ENCODE results near the gene CDK10.
"Not testable (repeated sequence)": the region's sequence is repeated elsewhere in the genome, so short reads cannot be mapped to it uniquely, and the experiment has no call there.

The CDK10 gene

GRCh38 chr16:89667633-89668032, 18.9 kb upstream of the CDK10 start:
- no peak for DNase-seq (ENCODE audit: low read depth in 2 of 2)

- DNase-seq (ENCODE audit: low read depth in 2 of 2), result no peak
These were observed 17.7 kb upstream of the CDK10 start for GRCh38 chr16:89668790-89669158.

DNA sequence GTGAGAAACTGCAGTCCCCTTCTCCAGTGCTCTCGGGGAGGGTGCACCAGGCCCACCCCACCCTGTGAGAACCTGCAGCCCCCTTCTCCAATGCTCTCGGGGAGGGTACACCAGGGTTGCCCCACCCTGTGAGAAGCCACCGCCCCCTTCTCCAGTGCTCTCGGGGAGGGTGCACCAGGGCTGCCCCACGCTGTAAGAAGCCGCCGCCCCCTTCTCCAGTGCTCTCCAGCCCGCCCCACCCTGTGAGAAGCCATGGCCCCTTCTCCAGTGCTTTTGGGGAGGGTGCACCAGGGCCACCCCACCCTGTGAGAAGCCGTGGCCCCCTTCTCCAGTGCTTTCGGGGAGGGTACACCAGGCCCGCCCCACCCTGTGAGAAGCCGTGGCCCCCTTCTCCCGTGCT, 16.7 kb upstream of the CDK10 start:
- no peak for DNase-seq (ENCODE audit: low read depth in 2 of 2)

DNA sequence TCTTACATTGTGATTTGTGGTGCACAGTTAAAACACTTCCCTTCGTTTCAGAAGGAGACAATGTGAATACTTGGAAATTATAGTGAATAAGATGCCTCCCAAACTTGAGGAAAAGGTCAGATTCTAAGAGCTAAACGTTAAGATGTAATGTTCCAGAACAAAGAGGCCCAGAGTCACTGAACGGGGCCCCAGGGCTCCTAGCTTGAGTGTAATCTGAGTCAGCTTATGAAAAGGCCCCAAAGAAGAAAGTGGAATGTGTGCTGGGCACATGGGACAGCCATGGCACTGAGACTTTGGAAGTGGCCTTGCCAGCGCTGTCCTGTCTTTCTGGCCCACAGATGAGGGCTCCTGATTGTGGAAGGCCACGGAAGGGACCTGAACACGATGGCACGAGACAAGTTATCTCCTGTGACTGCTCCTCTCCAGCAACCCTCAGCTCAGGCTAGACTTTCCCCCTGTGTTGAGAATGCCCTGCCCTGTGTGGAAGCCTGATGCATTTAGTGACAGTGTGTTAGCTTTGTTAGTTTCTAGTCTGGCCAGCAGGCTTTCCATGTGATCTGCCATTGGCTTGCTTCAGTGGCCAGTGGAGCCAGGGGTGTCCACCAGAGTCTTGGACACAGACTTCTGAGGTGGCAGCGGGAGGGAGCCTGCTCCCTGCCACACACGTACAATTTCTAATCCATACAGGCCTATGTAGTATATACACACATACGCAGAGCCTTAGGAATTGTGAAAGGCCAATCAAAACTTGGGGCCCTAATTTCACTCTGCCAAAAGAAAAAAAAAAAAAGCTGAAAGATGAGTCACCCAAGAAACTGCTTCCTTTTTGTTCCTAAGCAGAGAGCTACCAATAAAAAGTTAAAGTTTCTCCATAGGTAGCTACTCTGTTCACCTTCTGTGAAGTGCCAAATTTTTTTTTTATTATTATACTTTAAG, 15.7 kb upstream of the CDK10 start:
- no peak for DNase-seq (ENCODE audit: low read depth in 2 of 2)

DNA sequence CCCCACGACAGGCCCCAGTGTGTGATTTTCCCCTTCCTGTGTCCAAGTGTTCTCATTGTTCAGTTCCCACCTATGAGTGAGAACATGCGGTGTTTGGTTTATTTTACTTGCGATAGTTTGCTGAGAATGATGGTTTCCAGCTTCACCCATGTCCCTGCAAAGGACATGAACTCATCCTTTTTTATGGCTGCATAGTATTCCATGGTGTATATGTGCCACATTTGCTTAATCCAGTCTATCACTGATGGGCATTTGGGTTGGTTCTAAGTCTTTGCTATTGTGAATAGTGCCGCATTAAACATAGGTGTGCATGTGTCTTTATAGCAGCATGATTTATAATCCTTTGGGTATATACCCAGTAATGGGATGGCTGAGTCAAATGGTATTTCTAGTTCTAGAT, 14.9 kb upstream of the CDK10 start:
- not testable (repeated sequence) for DNase-seq (ENCODE audit: low read depth in 2 of 2)

DNA sequence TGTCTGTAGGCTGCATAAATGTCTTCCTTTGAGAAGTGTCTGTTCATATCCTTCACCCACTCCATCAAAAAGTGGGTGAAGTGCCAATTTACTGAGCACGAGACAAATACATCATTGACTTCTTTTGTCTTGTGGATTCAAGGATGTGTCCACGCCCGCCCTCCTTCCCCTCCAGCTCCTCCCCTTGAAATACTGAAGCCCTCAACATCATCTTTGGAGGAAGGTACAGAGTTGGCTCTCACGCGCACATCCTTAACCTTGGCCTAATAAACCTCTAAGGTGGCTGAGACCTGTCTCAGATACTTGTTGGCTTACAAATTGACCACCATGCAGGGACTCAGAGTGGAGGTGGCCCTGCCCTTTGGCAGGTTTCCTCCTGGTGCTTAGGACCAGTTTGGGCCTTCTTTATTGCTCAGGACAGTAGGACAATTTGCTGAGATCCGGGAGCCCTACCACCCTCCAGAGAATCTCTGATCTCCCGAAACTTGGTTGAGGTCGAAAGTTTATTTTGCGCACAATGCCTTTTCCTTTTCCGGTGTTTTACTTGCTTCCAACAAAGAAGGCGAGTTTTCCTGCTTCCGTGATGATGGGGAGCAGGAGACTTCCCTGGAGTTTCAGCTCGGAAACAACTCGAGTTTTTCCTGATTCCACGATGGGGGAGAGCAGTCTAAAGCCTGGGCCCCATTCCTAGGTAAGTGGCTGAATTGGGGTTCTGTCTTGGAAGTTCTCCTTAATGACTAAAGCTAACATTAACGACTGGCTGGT, 14.1 kb upstream of the CDK10 start:
- no peak for DNase-seq (ENCODE audit: low read depth in 2 of 2)

DNA sequence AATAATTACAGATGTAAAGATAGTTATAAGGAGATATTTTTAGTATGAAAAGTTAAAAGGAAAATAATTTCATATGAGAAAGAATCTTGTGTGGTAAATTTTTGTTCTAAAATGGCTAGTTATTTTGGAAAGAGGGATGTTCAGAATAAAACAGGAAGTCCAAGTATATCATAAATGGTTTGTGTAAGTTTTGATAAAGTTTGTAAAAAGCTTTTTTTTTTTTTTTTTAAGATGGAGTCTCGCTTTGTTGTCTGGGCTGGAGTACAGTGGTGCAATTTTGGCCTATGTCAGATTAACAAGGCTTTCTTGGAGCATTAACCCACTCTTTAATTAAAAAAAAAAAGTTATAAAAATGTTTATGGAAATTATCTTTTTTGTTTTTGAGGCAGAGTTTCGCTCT, 8.2 kb upstream of the CDK10 start:
- no peak for DNase-seq (ENCODE audit: low read depth in 2 of 2)

DNA sequence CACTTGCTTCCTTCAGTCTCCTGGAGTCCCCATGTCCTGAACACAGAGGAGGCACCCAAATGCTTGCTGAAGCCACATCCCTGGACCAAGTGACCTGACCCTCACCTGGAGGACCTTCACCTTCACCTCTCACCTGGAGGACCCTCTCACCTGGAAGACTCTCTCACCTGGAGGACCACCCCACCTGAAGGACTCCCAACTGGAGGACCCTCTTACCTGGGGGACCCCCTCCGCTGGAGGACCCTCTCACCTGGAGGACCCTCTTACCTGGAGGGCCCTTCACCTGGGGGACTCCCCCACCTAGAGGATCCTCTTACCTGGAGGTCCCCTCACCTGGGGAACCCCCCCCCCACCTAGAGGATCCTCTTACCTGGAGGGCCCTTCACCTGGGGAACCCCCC, 573 bp upstream of the CDK10 start:
- DNase-seq (ENCODE audit: low read depth in 2 of 2), result no peak

GRCh38 chr16:89687092-89687940, 827 bp downstream of the CDK10 start:
- DNase-seq (ENCODE audit: low read depth in 2 of 2), result no peak

GRCh38 chr16:89688395-89688794, 1.9 kb downstream of the CDK10 start:
- no peak for DNase-seq (ENCODE audit: low read depth in 2 of 2)

GRCh38 chr16:89689142-89689541, 2.7 kb downstream of the CDK10 start:
- no peak for DNase-seq (ENCODE audit: low read depth in 2 of 2)

DNA sequence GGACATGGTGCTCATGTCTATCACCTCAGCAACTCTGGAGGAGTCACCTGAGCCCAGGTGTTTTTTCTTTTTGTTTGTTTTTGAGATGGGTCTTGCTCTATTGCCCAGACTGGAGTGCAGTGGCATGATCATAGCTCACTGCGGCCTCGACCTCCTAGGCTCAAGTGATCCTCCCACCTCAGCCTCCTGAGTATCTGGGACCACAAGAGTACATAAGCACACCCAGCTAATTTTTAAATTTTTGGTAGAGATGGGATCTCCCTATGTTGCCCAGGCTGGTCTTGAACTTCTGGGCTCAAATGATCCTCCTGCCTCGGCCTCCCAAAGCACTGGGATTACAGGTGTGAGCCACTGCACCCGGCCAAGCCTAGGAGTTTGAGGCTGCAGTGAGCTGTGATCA, 3.1 kb downstream of the CDK10 start:
- DNase-seq (ENCODE audit: low read depth in 2 of 2), result not testable (repeated sequence)

DNA sequence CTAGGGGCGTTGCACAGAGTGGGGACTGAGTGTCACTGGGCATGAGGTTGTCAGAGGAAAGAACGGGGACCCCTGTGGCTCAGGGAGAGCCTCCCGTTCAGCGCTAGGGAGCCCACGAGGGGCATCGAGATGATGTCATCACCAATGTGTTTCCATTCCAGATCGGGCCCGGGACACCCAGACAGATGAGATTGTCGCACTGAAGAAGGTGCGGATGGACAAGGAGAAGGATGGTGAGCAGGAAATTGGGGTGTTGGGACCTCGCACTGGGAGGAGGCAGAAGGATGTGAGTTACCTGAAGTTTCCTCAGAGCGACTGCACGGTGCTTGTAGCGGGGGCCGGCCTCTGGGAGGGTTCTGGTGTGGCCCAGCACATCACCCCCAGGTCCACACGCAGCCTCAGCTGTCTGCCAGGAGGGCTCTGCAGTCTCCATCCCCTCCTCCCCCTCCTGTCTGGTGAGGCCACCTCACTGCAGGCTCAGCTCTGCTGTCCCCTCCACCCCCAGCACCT, 4.0 kb downstream of the CDK10 start:
- no peak for DNase-seq (ENCODE audit: low read depth in 2 of 2)

GRCh38 chr16:89691231-89691985, 4.9 kb downstream of the CDK10 start:
- no peak for DNase-seq (ENCODE audit: low read depth in 2 of 2)

- DNase-seq (ENCODE audit: low read depth in 2 of 2), result no peak
These were observed 5.6 kb downstream of the CDK10 start for GRCh38 chr16:89691986-89692569.

DNA sequence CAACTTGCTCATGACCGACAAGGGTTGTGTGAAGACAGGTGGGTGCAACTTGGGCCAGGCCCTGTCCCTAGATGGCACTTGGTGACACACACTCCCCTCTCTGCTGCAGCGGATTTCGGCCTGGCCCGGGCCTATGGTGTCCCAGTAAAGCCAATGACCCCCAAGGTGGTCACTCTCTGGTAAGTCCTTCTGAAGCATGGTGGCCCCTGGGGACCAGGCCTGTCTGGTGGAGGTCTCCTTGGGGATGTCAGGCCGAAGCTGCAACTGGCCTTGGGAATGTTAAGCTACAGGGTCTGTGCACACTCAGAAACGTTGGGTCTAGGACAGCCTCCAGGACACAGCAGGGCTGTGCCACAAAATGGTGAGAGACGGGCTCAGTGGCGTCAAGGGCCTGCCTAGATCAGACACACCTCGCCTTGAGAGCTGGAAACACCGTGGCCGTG, 6.8 kb downstream of the CDK10 start:
- DNase-seq (ENCODE audit: low read depth in 2 of 2), result no peak

DNA sequence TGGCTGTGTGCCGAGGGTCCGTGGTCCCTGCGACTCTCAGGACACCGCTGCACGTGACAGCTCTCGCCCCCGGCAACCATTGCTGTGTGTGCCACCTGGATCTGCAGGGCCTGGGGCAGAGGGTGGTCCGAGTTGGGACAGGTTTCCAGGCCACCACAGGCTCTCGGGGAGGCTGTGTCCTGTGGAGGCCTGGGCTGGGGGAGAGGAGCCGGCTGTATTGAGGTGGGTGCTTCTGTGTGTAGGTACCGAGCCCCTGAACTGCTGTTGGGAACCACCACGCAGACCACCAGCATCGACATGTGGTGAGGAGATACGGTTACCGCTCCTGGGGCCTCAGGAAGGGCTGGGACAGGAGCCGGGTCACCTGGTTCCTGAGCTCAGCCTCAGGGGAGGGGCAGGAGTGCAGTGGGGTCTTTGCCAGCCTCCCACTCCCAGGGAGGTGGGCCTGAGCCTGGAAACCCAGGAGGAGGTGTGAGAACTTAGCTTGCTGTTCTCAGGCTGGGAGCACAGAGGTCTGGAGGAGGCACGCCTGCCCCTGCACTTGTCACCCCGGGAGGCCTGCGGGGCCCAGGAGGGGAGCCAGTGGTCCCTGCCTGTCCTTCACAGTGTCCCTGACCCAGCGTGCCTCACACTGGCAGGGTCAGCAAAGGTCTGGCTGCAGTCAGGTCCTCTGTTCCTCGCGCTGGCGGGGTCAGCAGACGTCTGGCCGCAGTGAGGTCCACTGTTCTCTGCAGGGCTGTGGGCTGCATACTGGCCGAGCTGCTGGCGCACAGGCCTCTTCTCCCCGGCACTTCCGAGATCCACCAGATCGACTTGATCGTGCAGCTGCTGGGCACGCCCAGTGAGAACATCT, 7.7 kb downstream of the CDK10 start:
- no peak for DNase-seq (ENCODE audit: low read depth in 2 of 2)

DNA sequence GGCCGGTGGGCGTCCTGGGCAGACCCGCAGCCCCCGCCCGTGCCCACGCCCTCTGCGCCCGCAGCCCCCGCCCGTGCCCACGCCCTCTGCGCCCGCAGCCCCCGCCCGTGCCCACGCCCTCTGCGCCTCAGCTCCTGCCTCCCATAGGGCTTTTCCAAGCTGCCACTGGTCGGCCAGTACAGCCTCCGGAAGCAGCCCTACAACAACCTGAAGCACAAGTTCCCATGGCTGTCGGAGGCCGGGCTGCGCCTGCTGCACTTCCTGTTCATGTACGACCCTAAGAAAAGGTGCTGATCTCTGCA, 8.2 kb downstream of the CDK10 start:
- not testable (repeated sequence) for DNase-seq (ENCODE audit: low read depth in 2 of 2)

DNA sequence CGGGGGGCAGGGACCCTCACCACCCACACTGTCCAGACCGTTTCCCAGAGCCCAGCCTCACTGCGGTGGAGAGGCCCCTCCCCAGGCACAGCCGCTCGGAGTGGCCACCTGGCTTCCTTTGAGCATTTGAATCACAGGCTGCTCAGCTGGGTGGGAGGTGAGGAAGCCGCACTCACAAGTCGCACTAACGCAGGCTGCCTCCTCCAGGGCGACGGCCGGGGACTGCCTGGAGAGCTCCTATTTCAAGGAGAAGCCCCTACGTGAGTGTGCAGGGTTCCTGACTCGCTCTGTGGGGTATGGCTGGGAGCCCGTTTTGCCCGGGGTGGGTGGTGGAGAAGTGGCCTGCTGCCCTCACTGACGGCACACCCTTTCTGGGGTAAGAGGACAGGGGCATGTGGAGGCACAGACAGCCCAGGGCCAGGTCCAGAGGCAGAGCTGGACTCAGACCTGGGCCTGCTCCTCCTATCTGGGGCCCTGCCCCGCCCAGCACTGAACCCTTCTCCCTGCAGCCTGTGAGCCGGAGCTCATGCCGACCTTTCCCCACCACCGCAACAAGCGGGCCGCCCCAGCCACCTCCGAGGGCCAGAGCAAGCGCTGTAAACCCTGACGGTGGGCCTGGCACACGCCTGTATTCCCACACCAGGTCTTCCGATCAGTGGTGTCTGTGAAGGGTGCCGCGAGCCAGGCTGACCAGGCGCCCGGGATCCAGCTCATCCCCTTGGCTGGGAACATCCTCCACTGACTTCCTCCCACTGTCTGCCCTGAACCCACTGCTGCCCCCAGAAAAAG, 8.8 kb downstream of the CDK10 start:
- no peak for DNase-seq (ENCODE audit: low read depth in 2 of 2)
